Subcutaneous preadipocyte (primary cell): Measurements from ENCODE around the gene MPC1L. TPM values are rescaled to one million over a fixed set of nuclear protein-coding genes. Genes with fewer than 3 reads are reported as not detected.

Experiments
- total RNA-seq: library from RNA; depleted of rRNA; stranded (reverse); fragments of >200 nt; gene quantifications from 2 replicates; pipeline ENCODE4 v1.2.3, GENCODE V29; 2012

The MPC1L gene
- total RNA-seq, result not detected in 2 replicates

DNA sequence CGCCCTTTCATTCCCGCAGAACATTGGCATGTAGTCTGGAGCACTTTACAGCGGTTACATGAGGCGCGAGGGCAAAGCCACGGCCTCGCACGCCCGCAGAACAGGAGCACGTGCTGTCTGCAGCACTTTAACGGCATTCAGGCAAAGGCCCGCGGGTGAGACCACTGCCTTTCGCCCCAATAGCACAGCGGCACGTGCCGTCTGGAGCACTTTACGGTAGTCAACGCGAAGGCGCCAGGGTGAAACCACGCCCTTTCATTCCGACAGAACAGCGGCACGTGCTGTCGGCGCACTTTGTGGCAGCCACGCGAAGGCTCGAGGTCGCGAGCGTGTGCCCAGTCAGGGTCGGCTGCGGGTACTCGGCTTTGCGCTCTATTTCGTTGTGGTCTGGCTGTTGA, at the start of gene MPC1L:
MPC1L (plus strand) TSS at position 290 of the 398 bp plus-strand sequence. CDS start 138 bp downstream, outside the sequence.

GRCh38 chrX:40580537-40581335, 42.5 kb upstream of the MPC1L start, which contains the start of gene ATP6AP2:
ATP6AP2 (plus strand) TSS chrX:40580970; CDS start chrX:40581066, 96 bp downstream.

GRCh38 chrX:40647307-40648197, 24.3 kb downstream of the MPC1L start, which contains the start of gene CXorf38:
CXorf38 (minus strand) TSS chrX:40647561; CDS start chrX:40647520, 41 bp downstream.

Other genes with a start within 250 kb of the MPC1L start
- gene ATP6AP2, start 42.5 kb upstream of the MPC1L start, total RNA-seq, result 74.9 and 110 TPM in 2 replicates
- 12.1 and 16.4 TPM in 2 replicates for gene CXorf38, start 24.1 kb downstream of the MPC1L start, total RNA-seq
- 16.2 and 20.1 TPM in 2 replicates for gene MED14, start 112.1 kb downstream of the MPC1L start, total RNA-seq